SH-SY5Y (cell line): ENCODE measurements around the gene TRIB2.

Source experiments
- GATA2 ChIP-seq: IDR thresholded peaks from 2 replicates; pipeline ENCODE4 v1.6.1; 2011; ENCODE audit warnings: mild to moderate bottlenecking, low read depth, low read length
- GATA3 ChIP-seq: IDR thresholded peaks from 2 replicates; pipeline ENCODE4 v1.6.1; 2011; ENCODE audit warnings: low read depth, mild to moderate bottlenecking, low read length, moderate library complexity

DNA sequence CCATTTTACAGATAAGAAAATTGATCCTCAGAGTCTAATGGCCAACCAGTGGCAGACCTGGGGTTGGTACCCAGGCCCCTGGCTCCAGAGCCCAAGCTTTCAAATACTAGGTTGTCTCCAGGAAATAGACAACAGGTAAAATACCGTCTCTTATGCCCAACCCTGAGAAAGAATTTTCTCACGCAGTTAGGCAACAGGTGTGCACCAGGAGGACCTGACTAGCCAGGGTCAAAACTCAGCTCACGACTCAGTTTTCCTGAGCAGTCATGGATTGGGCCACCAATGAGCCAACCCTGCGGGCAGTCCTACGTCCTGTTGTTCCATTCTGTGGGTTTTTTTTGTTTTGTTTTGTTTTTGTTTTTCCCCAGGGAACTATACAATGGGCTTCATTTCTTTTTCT lies 13.5 kb downstream of the TRIB2 start:
- no peak for TF ChIP-seq GATA3
- no peak for TF ChIP-seq GATA2
